Endodermal cell (in vitro differentiated cells): ENCODE measurements around the gene TACC2. TPM values are rescaled to one million over a fixed set of nuclear protein-coding genes. Genes with fewer than 3 reads are reported as not detected.

Experiments used
- DNase-seq: peaks from one replicate; pipeline ENCODE4 v3.0.0-alpha.2; 2017
- H3K27ac ChIP-seq: 2 replicates; pipeline ENCODE4 v1.5.1; 2013; ENCODE audit warnings: mild to moderate bottlenecking, low read depth, low read length, moderate library complexity
- H3K27me3 ChIP-seq: 2 replicates; pipeline ENCODE4 v1.6.1; 2013; ENCODE audit warnings: mild to moderate bottlenecking, low read length, moderate library complexity; ENCODE audit not compliant: insufficient read depth, control insufficient read depth, poor library complexity, severe bottlenecking
- H3K36me3 ChIP-seq: 2 replicates; pipeline ENCODE4 v1.7.0; 2013; ENCODE audit warnings: mild to moderate bottlenecking, low read length, moderate library complexity; ENCODE audit not compliant: control insufficient read depth, insufficient read depth
- H3K4me1 ChIP-seq: one replicate; pipeline ENCODE4 v1.7.0; 2013; ENCODE audit warnings: low read length; ENCODE audit not compliant: control insufficient read depth, insufficient read depth
- H3K4me3 ChIP-seq: 2 replicates; pipeline ENCODE4 v1.5.1; 2013; ENCODE audit warnings: mild to moderate bottlenecking, low read length, moderate library complexity
- H3K9ac ChIP-seq: 2 replicates; pipeline ENCODE4 v1.6.1; 2013; ENCODE audit warnings: mild to moderate bottlenecking, low read length, moderate library complexity; ENCODE audit not compliant: poor library complexity, severe bottlenecking; ENCODE audit errors: extremely low read depth
- H3K9me3 ChIP-seq: 2 replicates; pipeline ENCODE4 v1.6.1; 2013; ENCODE audit warnings: mild to moderate bottlenecking, low read length, moderate library complexity; ENCODE audit not compliant: control insufficient read depth
- H3K27ac Mint-ChIP-seq: 2 replicates; pipeline ENCODE4 v1.8.0; 2020; ENCODE audit warnings: mixed read lengths
- H3K27me3 Mint-ChIP-seq: 2 replicates; pipeline ENCODE4 v1.8.0; 2021; ENCODE audit warnings: mild to moderate bottlenecking, mixed read lengths; ENCODE audit not compliant: insufficient read depth
- H3K36me3 Mint-ChIP-seq: 2 replicates; pipeline ENCODE4 v1.8.0; 2020; ENCODE audit warnings: low read depth, mixed read lengths
- H3K4me1 Mint-ChIP-seq: 2 replicates; pipeline ENCODE4 v1.8.0; 2020; ENCODE audit warnings: mixed read lengths
- H3K4me3 Mint-ChIP-seq: 2 replicates; pipeline ENCODE4 v1.8.0; 2020; ENCODE audit warnings: mild to moderate bottlenecking, moderate library complexity, mixed read lengths
- H3K9me3 Mint-ChIP-seq: 2 replicates; pipeline ENCODE4 v1.8.0; 2020; ENCODE audit warnings: mild to moderate bottlenecking, mixed read lengths
- CTCF ChIP-seq: fragments of 200-600 bp; sonication (generic); conservative IDR thresholded peaks from 2 replicates; pipeline ENCODE4 v1.5.0; 2021; ENCODE audit warnings: antibody characterized with exemption, mild to moderate bottlenecking
- WGBS, 2 experiments: methylation state at CpG; one replicate each; pipeline versions ENCODE4 v1.1.5 to v1.1.7; 2013; ENCODE audit warnings: missing lambda C conversion rate in 2 of 2, mixed read lengths in 1 of 2; ENCODE audit not compliant: insufficient coverage in 1 of 2, insufficient read length in 1 of 2; 5-methylcytosine and 5-hydroxymethylcytosine counted together
- total RNA-seq, 2 donors: library from RNA; stranded (reverse); fragmentation: NEBNext Ultra II Directional in 1 of 2; extraction: Animal tissue kit (Norgen Biotek cat#: 25700) in 1 of 2; gene quantifications; 2 replicates in 1 of 2; 3 replicates in 1 of 2; pipeline ENCODE4 v1.2.1, GENCODE V29; 2021

Gene TACC2
- total RNA-seq, 2 donors from 2014 or later: 24.5 to 34.1 TPM

- Mint-ChIP-seq H3K4me3 (no peak overlapping the region), H3K4me1 (peaks cover 14% of the 10 kb centered on the region), H3K36me3 (peaks cover 44% of the 10 kb centered on the region), H3K27me3 (no peaks in the 10 kb centered on the region), H3K9me3 (no peaks in the 10 kb centered on the region), H3K27ac (peak overlapping the region; percentile 52)
- Histone ChIP-seq H3K27ac (no peak overlapping the region), H3K27me3 (no peaks in the 10 kb centered on the region), H3K4me3 (no peak overlapping the region), H3K9me3 (no peaks in the 10 kb centered on the region), H3K36me3 (peaks cover 31% of the 10 kb centered on the region), H3K4me1 (no peaks in the 10 kb centered on the region), H3K9ac (no peak overlapping the region)
- TF ChIP-seq CTCF: no peak
- 84 to 95% methylated on average over 8 to 10 of the region's 11 CpGs for WGBS, 2 experiments
- DNase-seq: no peak
Measured at GRCh38 chr10:122246830-122247520, 258.0 kb downstream of the TACC2 start.

GRCh38 chr10:122248356-122249302 lies 259.7 kb downstream of the TACC2 start:
- Histone ChIP-seq H3K36me3 (peaks cover 32% of the 10 kb centered on the region), H3K9me3 (no peaks in the 10 kb centered on the region), H3K27me3 (no peaks in the 10 kb centered on the region), H3K4me1 (no peaks in the 10 kb centered on the region), H3K9ac (no peak overlapping the region), H3K4me3 (no peak overlapping the region), H3K27ac (no peak overlapping the region)
- TF ChIP-seq CTCF: no peak
- Mint-ChIP-seq H3K9me3 (no peaks in the 10 kb centered on the region), H3K27me3 (no peaks in the 10 kb centered on the region), H3K27ac (no peak overlapping the region), H3K4me1 (peaks cover 14% of the 10 kb centered on the region), H3K4me3 (no peak overlapping the region), H3K36me3 (peaks cover 42% of the 10 kb centered on the region)
- 93 to 94% methylated on average over 18 to 25 of the region's 25 CpGs for WGBS, 2 experiments
- DNase-seq: peak; percentile 31

GRCh38 chr10:122249303-122249850 lies 260.4 kb downstream of the TACC2 start:
- H3K4me3 Mint-ChIP-seq: no peak overlapping the region
- H3K9me3 ChIP-seq: no peaks in the 10 kb centered on the region
- H3K27ac ChIP-seq: no peak overlapping the region
- no peak for TF ChIP-seq CTCF
- H3K27me3 ChIP-seq: no peaks in the 10 kb centered on the region
- H3K36me3 Mint-ChIP-seq: peaks cover 46% of the 10 kb centered on the region
- no peak overlapping the region for H3K9ac ChIP-seq
- no peak overlapping the region for H3K4me3 ChIP-seq
- peaks cover 27% of the 10 kb centered on the region for H3K36me3 ChIP-seq
- no peaks in the 10 kb centered on the region for H3K9me3 Mint-ChIP-seq
- H3K4me1 Mint-ChIP-seq: peaks cover 11% of the 10 kb centered on the region
- H3K27ac Mint-ChIP-seq: no peak overlapping the region
- DNase-seq: peak; percentile 33
- H3K27me3 Mint-ChIP-seq: no peaks in the 10 kb centered on the region
- 92 to 96% methylated on average over 5 to 11 of the region's 11 CpGs for WGBS, 2 experiments
- no peaks in the 10 kb centered on the region for H3K4me1 ChIP-seq
